Neural cell (in vitro differentiated cells): Measurements from ENCODE around the gene CUL2.

Experiments used
- CTCF ChIP-seq: fragments of 450-650 bp; IDR thresholded peaks from 2 replicates; pipeline ENCODE4 v1.5.1; 2014; ENCODE audit warnings: antibody characterized with exemption, mild to moderate bottlenecking, moderate library complexity; ENCODE audit not compliant: poor library complexity, severe bottlenecking
- EP300 ChIP-seq: fragments of 450-650 bp; conservative IDR thresholded peaks from 2 replicates; pipeline ENCODE4 v1.6.1; 2014; ENCODE audit warnings: antibody characterized with exemption, mild to moderate bottlenecking, moderate library complexity; ENCODE audit not compliant: poor library complexity, severe bottlenecking
- EZH2 ChIP-seq: fragments of 200-600, 300-800 bp; shearing (Covaris generic), sonication (generic); IDR thresholded peaks from 2 replicates; pipeline ENCODE4 v1.6.1; 2014; ENCODE audit warnings: antibody characterized with exemption, low read length, borderline replicate concordance, mild to moderate bottlenecking; ENCODE audit not compliant: insufficient read depth, poor library complexity, severe bottlenecking
- MXI1 ChIP-seq: fragments of 450-650 bp; conservative IDR thresholded peaks from 2 replicates; pipeline ENCODE4 v1.6.1; 2014; ENCODE audit warnings: antibody characterized with exemption, mild to moderate bottlenecking; ENCODE audit not compliant: poor library complexity, severe bottlenecking
- POLR2AphosphoS5 ChIP-seq: IDR thresholded peaks from 2 replicates; pipeline ENCODE4 v1.6.1; 2012
- TF ChIP-seq, protein P1 (sequence below): IDR thresholded peaks from 2 replicates; pipeline ENCODE4 v1.6.1; 2012; ENCODE audit warnings: borderline replicate concordance

DNA sequence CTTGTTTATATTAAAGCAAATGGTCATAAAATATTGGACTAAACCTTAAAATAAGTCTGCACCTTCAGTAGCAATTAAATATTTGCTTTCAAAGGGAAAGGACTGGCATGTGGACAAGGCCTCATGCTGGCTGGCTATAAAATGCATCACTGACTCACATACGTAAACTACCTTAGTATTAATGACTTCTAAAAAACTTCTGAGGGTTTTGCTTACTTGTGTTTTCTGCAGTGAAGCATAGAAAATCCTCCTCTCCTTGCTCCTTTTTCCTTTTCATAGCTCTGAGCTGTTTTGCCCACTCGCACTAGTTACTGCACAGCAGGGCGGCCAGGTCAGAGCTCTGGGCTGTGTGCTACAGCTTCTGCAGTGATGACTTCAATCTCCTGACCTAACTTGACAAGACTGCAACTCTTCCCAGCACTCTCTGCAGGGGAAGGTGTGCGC is 82.3 kb downstream of the CUL2 start:
- TF ChIP-seq CTCF (no peak), EP300 (no peak), EZH2 (no peak), POLR2AphosphoS5 (no peak), MXI1 (no peak)
- TF ChIP-seq, protein P1, sequence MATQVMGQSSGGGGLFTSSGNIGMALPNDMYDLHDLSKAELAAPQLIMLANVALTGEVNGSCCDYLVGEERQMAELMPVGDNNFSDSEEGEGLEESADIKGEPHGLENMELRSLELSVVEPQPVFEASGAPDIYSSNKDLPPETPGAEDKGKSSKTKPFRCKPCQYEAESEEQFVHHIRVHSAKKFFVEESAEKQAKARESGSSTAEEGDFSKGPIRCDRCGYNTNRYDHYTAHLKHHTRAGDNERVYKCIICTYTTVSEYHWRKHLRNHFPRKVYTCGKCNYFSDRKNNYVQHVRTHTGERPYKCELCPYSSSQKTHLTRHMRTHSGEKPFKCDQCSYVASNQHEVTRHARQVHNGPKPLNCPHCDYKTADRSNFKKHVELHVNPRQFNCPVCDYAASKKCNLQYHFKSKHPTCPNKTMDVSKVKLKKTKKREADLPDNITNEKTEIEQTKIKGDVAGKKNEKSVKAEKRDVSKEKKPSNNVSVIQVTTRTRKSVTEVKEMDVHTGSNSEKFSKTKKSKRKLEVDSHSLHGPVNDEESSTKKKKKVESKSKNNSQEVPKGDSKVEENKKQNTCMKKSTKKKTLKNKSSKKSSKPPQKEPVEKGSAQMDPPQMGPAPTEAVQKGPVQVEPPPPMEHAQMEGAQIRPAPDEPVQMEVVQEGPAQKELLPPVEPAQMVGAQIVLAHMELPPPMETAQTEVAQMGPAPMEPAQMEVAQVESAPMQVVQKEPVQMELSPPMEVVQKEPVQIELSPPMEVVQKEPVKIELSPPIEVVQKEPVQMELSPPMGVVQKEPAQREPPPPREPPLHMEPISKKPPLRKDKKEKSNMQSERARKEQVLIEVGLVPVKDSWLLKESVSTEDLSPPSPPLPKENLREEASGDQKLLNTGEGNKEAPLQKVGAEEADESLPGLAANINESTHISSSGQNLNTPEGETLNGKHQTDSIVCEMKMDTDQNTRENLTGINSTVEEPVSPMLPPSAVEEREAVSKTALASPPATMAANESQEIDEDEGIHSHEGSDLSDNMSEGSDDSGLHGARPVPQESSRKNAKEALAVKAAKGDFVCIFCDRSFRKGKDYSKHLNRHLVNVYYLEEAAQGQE: no peak
